Measurements from ENCODE around the gene FBXO9.

- TF ChIP-seq CTCF (IDR thresholded peaks at IDR 0.05) (no peak), POLR2A (IDR thresholded peaks at IDR 0.05; ENCODE audit: low read depth) (no peak), POLR2AphosphoS5 (IDR thresholded peaks at IDR 0.05) (no peak), EP300 (IDR thresholded peaks at IDR 0.05) (no peak)
Observed at GRCh38 chr6:53139841-53140413, 74.7 kb downstream of the FBXO9 start.
